Tibial artery (tissue), 4 donors: ENCODE results near the gene IL4R.
A peak's percentile ranks its signal among the peaks of the same experiment; 100 is the strongest.

Experiments used
- DNase-seq, 2 donors: peaks; one replicate each; pipeline ENCODE4 v3.0.0-alpha.2; 2019
- H3K27ac ChIP-seq, 2 donors: fragments of 200-600 bp; sonication (generic) in 1 of 2; 1 replicate in 1 of 2; 2 replicates in 1 of 2; pipeline ENCODE4 v1.5.1; 2018 to 2019; ENCODE audit warnings: mild to moderate bottlenecking in 1 of 2
- H3K27me3 ChIP-seq, 2 donors: fragments of 200-600 bp; sonication (generic) in 1 of 2; one replicate each; pipeline versions ENCODE4 v1.5.1 to v1.6.0; 2016 to 2019
- H3K36me3 ChIP-seq, 3 donors: fragments of 200-600 bp; sonication (generic) in 2 of 3; one replicate each; pipeline ENCODE4 v1.5.1; 2016 to 2019; ENCODE audit warnings: mild to moderate bottlenecking in 2 of 3
- H3K4me1 ChIP-seq, 4 donors: fragments of 200-600 bp; sonication (generic) in 2 of 4; 1 replicate in 3 of 4; 2 replicates in 1 of 4; pipeline ENCODE4 v1.5.1; 2016 to 2019
- H3K4me3 ChIP-seq, 2 donors: fragments of 200-600 bp; sonication (generic) in 1 of 2; 1 replicate in 1 of 2; 2 replicates in 1 of 2; pipeline ENCODE4 v1.5.1; 2018 to 2019; ENCODE audit warnings: mild to moderate bottlenecking in 2 of 2
- H3K9me3 ChIP-seq, 3 donors: fragments of 200-600 bp; sonication (generic) in 1 of 3; one replicate each; pipeline ENCODE4 v1.5.1; 2016 to 2019
- CTCF ChIP-seq, 2 experiments: fragments of 200-600 bp in 1 of 2; fragments of 450-650 bp in 1 of 2; IDR thresholded peaks; one replicate each; pipeline ENCODE4 v1.5.1; 2017 to 2019; ENCODE audit warnings: antibody characterized with exemption in 2 of 2, mild to moderate bottlenecking in 1 of 2, moderate library complexity in 1 of 2
- intact Hi-C: fragments of 100-400 bp; cut with DNase I; formaldehyde crosslinking; loops from one replicate; pipeline ENCODE4 v1.15.0; 2023; ENCODE audit warnings: low total_unique reads

IL4R gene

GRCh38 chr16:27303256-27304100, 10.3 kb upstream of the IL4R start:
- H3K36me3 ChIP-seq, result no peaks in the 10 kb centered on the region
- peak in 1 of 2 donors; percentile 27 for DNase-seq
- no peak overlapping the region for H3K27ac ChIP-seq
- H3K4me1 ChIP-seq, result no peaks in the 10 kb centered on the region
- H3K27me3 ChIP-seq, result no peaks in the 10 kb centered on the region
- intact Hi-C loops, result no loop called here
- H3K4me3 ChIP-seq, result no peak overlapping the region
- TF ChIP-seq CTCF (IDR thresholded peaks at IDR 0.05), result no peak
- H3K9me3 ChIP-seq, result no peaks in the 10 kb centered on the region

- no peak for TF ChIP-seq CTCF (IDR thresholded peaks at IDR 0.05)
- intact Hi-C loops, result no loop called here
- Histone ChIP-seq H3K27ac (no peak overlapping the region), H3K9me3 (no peaks in the 10 kb centered on the region), H3K27me3 (no peaks in the 10 kb centered on the region), H3K4me3 (no peak overlapping the region), H3K4me1 (no peaks in the 10 kb centered on the region), H3K36me3 (no peaks in the 10 kb centered on the region)
- DNase-seq, result peak in 1 of 2 donors; percentile 6
These were observed 9.7 kb upstream of the IL4R start for GRCh38 chr16:27304102-27304501.

- no peaks in the 10 kb centered on the region for H3K9me3 ChIP-seq
- no peak for TF ChIP-seq CTCF (IDR thresholded peaks at IDR 0.05)
- H3K4me3 ChIP-seq, result no peak overlapping the region
- intact Hi-C loops, result no loop called here
- H3K27me3 ChIP-seq, result no peaks in the 10 kb centered on the region
- peak in 1 of 2 donors; percentile 35 for DNase-seq
- H3K36me3 ChIP-seq, result no peaks in the 10 kb centered on the region
- H3K27ac ChIP-seq, result no peak overlapping the region
- H3K4me1 ChIP-seq, result no peaks in the 10 kb centered on the region
These were observed 8.7 kb upstream of the IL4R start for GRCh38 chr16:27304881-27305745.

- H3K4me1 ChIP-seq, result no peaks in the 10 kb centered on the region
- H3K9me3 ChIP-seq, result no peaks in the 10 kb centered on the region
- H3K27ac ChIP-seq, result no peak overlapping the region
- TF ChIP-seq CTCF (IDR thresholded peaks at IDR 0.05), result no peak
- no peak overlapping the region for H3K4me3 ChIP-seq
- H3K27me3 ChIP-seq, result no peaks in the 10 kb centered on the region
- H3K36me3 ChIP-seq, result no peaks in the 10 kb centered on the region
- intact Hi-C loops, result no loop called here
- DNase-seq, result peak in 1 of 2 donors; percentile 3
These were observed 7.8 kb upstream of the IL4R start for GRCh38 chr16:27305839-27306442.

GRCh38 chr16:27308792-27309191, 5.0 kb upstream of the IL4R start:
- intact Hi-C loops, result no loop called here
- Histone ChIP-seq H3K4me1 (peaks cover 0 to 5% (median 3%) of the 10 kb centered on the region in 4 donors), H3K36me3 (no peaks in the 10 kb centered on the region), H3K27me3 (no peaks in the 10 kb centered on the region), H3K9me3 (no peaks in the 10 kb centered on the region), H3K4me3 (no peak overlapping the region), H3K27ac (no peak overlapping the region)
- no peak for DNase-seq
- TF ChIP-seq CTCF (IDR thresholded peaks at IDR 0.05), result no peak
